Lower lobe of right lung (tissue), 2 donors: ENCODE results near the gene PSEN2. TPM values are rescaled to one million over a fixed set of nuclear protein-coding genes. Genes with fewer than 3 reads are reported as not detected.
"Not testable (repeated sequence)": the region's sequence is repeated elsewhere in the genome, so short reads cannot be mapped to it uniquely, and the experiment has no call there.

ENCODE experiments used
- ATAC-seq, 2 donors: fragments of 200-7000 bp; cut with Tn5 transposase; one replicate each; pipeline ENCODE4 v1.9.1; 2020 to 2022; ENCODE audit warnings: mild to moderate bottlenecking in 2 of 2, moderate library complexity in 2 of 2
- DNase-seq: peaks from one replicate; pipeline ENCODE4 v3.0.0-alpha.2; 2020
- H3K27ac ChIP-seq: fragments of 200-600 bp; one replicate; pipeline ENCODE4 v1.8.0; 2022
- H3K27me3 ChIP-seq: fragments of 200-600 bp; one replicate; pipeline ENCODE4 v1.8.0; 2022; ENCODE audit warnings: low read depth
- H3K36me3 ChIP-seq: fragments of 200-600 bp; one replicate; pipeline ENCODE4 v1.8.0; 2022; ENCODE audit warnings: mild to moderate bottlenecking
- H3K4me1 ChIP-seq: fragments of 200-600 bp; one replicate; pipeline ENCODE4 v1.8.0; 2022
- H3K4me3 ChIP-seq: fragments of 200-600 bp; one replicate; pipeline ENCODE4 v1.8.0; 2022; ENCODE audit warnings: mild to moderate bottlenecking
- H3K9me3 ChIP-seq: fragments of 200-600 bp; one replicate; pipeline ENCODE4 v1.8.0; 2022
- CTCF ChIP-seq: fragments of 200-600 bp; IDR thresholded peaks from one replicate; pipeline ENCODE4 v1.8.0; 2022; ENCODE audit warnings: antibody characterized with exemption, mild to moderate bottlenecking
- intact Hi-C: fragments of 100-400 bp; cut with DNase I; formaldehyde crosslinking; loops from one replicate; pipeline ENCODE4 v1.11.0; 2022
- total RNA-seq: library from RNA; stranded (reverse); fragmentation: NEBNext Ultra II Directional; extraction: Animal tissue kit (Norgen Biotek cat#: 25700); gene quantifications from one replicate; pipeline ENCODE4 v1.2.1, GENCODE V29; 2021
- donor health status: DM: no; HTN: yes; CAD: no; lungs with severe emphysema.

The PSEN2 gene
- total RNA-seq, 1 donor from 2014 or later = 26.6 TPM

DNA sequence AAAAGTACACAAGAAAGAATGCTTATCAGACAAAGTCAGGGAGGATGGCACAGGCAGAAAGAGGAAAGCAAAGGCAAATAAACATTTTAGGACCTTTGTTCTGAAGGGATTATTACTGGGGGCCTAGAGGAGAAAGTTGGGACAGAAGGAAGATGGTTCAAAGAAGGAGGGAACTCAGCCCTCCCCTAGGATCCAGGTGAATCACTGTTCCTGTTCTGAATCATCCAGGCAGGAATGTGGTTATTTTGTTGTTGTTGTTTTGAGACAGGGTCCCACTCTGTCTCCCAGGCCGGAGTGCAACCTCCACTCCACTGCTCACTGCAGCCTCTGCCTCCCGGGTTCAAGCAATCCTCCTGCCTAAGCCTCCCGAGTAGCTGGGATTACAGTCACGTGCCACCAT is 38.5 kb upstream of the PSEN2 start:
- intact Hi-C loops = no loop called here
- no peak for DNase-seq
- H3K27me3 ChIP-seq = no peaks in the 10 kb centered on the region
- no peak for TF ChIP-seq CTCF
- H3K9me3 ChIP-seq = no peaks in the 10 kb centered on the region
- no peak for ATAC-seq
- H3K4me3 ChIP-seq = no peak overlapping the region
- no peak overlapping the region for H3K27ac ChIP-seq
- H3K4me1 ChIP-seq = peaks cover 14% of the 10 kb centered on the region
- no peaks in the 10 kb centered on the region for H3K36me3 ChIP-seq

DNA sequence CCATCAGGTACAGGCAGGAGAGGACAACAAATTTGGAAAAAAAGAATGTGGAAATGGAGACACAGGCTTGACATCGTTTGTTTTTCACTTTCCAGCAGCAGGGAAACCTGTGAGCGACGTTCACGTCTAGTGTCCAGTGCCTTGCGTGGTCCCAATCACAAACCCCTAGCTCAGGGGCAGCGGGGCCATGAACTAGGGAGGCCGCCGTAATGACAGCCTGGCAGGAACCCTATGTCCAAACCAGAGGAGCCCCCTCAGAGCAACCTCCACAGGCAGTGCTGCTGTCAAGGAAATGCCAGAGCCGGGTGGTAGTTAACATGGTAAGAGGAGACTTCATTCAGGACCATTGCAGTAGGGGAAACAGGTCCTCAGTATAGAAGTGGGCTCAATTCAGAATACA is 37.8 kb upstream of the PSEN2 start:
- TF ChIP-seq CTCF = no peak
- no peak for ATAC-seq
- no peak overlapping the region for H3K27ac ChIP-seq

DNA sequence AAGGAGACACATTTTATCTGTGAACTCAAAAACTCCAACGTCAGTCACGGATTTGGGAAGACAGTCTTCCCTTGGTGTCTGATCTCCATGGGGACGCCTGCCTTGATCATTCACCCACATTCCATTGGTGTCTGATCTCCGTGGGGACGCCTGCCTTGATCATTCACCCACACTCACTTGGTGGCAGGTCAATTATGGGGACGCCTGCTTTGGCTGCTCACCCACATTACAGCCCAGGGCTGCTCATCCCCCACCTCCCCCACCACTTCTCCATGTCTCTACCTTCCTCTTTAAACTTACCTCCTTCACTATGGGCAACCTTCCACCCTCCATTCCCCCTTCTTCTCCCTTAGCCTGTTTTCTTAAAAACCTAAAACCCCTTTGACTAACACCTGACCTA is 36.2 kb upstream of the PSEN2 start:
- H3K4me1 ChIP-seq, intact Hi-C loops, H3K36me3 ChIP-seq, H3K4me3 ChIP-seq, H3K27me3 ChIP-seq, DNase-seq, ATAC-seq, H3K9me3 ChIP-seq, H3K27ac ChIP-seq: not testable (repeated sequence)

More for the DNA sequence above, 37.8 kb upstream of the PSEN2 start:
- Histone ChIP-seq H3K4me1 (peaks cover 10% of the 10 kb centered on the region), H3K9me3 (no peaks in the 10 kb centered on the region), H3K4me3 (no peak overlapping the region), H3K36me3 (no peaks in the 10 kb centered on the region), H3K27me3 (no peaks in the 10 kb centered on the region)
- DNase-seq = no peak
- intact Hi-C loops = no loop called here

DNA sequence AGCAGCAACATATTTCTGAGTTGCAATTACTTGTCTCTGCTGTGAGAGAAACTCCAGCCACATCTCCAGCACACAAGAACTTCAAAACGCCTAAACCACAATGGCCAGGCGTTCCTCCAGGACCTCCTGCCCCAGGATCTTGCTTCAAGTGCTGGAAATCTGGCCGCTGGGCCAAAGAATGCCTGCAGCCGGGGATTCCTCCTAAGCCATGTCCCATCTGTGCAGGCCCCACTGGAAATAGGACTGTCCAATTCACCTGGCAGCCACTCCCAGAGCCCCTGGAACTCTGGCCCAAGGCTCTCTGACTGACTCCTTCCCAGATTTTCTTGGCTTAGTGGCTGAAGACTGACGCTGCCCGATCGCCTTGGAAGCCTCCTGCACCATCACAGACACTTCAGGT is 35.0 kb upstream of the PSEN2 start:
- intact Hi-C loops, H3K36me3 ChIP-seq, H3K4me3 ChIP-seq, DNase-seq, H3K9me3 ChIP-seq, ATAC-seq, H3K27ac ChIP-seq, H3K4me1 ChIP-seq, H3K27me3 ChIP-seq: not testable (repeated sequence)

DNA sequence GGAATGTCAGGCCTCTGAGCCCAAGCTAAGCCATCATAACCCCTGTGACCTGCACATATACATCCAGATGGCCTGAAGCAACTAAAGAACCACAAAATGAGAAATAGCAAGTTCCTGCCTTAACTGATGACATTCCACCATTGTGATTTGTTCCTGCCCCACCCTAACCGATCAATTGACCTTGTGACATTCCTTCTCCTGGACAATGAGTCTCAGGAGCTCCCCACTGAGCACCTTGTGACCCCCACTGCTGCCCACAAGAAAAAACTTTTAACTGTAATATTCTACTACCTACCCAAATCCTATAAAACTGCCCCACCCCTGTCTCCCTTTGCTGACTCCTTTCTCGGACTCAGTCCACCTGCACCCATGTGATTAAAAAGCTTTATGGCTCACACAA is 32.5 kb upstream of the PSEN2 start:
- H3K36me3 ChIP-seq, H3K9me3 ChIP-seq, H3K27ac ChIP-seq, intact Hi-C loops, H3K4me1 ChIP-seq, ATAC-seq, H3K4me3 ChIP-seq, DNase-seq, H3K27me3 ChIP-seq: not testable (repeated sequence)

- no peak for ATAC-seq
- TF ChIP-seq CTCF = no peak
- H3K36me3 ChIP-seq = no peaks in the 10 kb centered on the region
- H3K9me3 ChIP-seq = no peaks in the 10 kb centered on the region
- H3K27me3 ChIP-seq = no peaks in the 10 kb centered on the region
- H3K27ac ChIP-seq = no peak overlapping the region
- no peak overlapping the region for H3K4me3 ChIP-seq
- intact Hi-C loops = no loop called here
- no peaks in the 10 kb centered on the region for H3K4me1 ChIP-seq
- no peak for DNase-seq
These were observed 32.0 kb upstream of the PSEN2 start for GRCh38 chr1:226838456-226838855.

GRCh38 chr1:226845624-226846023 is 24.8 kb upstream of the PSEN2 start:
- Histone ChIP-seq H3K4me1 (no peaks in the 10 kb centered on the region), H3K27ac (no peak overlapping the region), H3K27me3 (no peaks in the 10 kb centered on the region), H3K4me3 (no peak overlapping the region), H3K9me3 (no peaks in the 10 kb centered on the region), H3K36me3 (no peaks in the 10 kb centered on the region)
- no peak for DNase-seq
- intact Hi-C loops = no loop called here
- no peak for ATAC-seq
- no peak for TF ChIP-seq CTCF
